ENCODE measurements around the gene PHACTR3. TPM values are rescaled to one million over a fixed set of nuclear protein-coding genes. Genes with fewer than 3 reads are reported as not detected.

Gene PHACTR3
- total RNA-seq, 2 donors from 2014 or later = 0.52 TPM; not detected in 1

DNA sequence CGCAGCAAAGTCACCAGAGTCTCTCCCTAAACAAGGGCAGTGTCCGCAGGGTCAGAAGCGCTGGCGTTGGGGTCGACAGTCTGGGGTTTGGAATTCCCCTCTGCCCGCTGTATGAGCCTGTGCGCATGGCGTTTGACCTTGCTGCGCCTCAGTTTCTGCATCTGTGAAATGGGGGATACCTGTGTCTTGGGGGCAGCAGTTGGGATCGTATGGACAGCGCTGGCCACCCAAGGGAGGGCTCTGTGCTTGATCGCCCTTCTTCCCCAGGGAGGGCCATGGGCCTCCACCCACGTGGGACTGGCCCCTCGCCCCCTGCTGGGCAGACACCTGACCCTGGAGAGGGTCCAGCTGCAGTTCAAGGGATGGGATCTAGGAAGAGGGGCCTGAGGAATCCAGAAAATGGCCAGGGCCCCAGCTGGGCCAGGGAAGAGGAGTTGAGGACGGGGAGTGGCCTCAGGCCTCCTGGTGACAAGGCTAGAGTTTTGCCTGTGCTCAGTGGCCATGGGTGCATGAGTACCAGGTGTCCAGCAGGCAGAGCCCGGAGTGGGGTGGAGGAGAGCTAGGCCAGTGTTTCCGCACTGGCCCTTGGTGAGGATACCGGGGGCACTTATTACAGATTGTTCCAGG is 26.4 kb upstream of the PHACTR3 start:
- Mint-ChIP-seq H3K27ac (no peak overlapping the region), H3K4me1 (peaks cover 3% of the 10 kb centered on the region)

DNA sequence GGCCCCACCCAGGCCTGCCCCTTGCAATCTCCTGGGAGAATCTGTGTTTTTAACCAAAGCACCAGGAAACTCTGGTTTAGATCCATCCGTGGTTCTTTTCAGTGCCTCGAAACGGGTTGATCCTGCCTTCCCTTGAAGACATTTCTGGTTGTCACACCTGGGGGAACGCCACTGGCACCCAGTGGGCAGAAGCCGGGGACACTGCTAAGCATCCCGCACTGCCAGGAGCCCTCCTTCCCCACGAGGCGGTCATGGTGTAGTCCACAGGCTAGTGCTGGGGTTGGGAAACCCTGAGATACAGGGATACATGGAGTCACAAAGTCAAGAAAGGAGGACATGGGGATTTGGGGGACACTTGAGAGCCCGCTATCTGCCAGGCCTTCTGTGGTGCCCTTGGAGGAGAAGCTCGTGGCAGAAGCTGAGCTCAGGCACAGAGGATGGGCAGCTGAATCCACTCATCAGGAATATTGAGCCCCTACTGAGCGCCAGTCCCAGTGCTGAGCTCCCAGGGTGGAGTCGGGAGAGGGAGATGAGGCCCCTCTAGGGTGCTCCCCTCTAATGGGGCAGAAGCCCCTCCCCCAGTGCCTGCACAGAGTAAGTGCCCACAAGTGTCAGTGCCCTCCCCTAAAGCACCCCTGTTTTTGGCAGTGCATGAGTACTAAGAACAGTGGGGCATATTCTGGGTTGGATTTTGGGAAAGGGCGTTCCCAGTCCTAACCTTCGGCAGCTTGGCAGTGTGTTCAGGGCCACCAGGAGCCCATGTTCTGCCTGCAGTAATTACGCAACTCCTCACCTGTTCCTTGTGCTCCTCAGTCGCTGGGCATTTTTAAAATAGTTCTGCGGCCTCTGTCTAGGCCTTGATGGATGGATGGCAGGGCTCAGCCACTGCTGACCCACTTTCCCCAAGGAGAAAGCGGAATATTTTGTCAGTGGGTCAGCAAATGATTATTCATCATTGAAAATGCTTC is 25.6 kb upstream of the PHACTR3 start:
- ATAC-seq = no peak
- Mint-ChIP-seq H3K27me3 (peaks cover 58% of the 10 kb centered on the region), H3K36me3 (ENCODE audit: low read depth) (peaks cover 2% of the 10 kb centered on the region), H3K27ac (no peak overlapping the region), H3K4me1 (peaks cover 3% of the 10 kb centered on the region), H3K4me3 (no peak overlapping the region)
- no peak for DNase-seq
- no peaks in the 10 kb centered on the region for H3K9me3 ChIP-seq (ENCODE audit: control insufficient read depth, low read length, poor library complexity, severe bottlenecking)

More for the DNA sequence above, 26.4 kb upstream of the PHACTR3 start:
- Mint-ChIP-seq H3K36me3 (ENCODE audit: low read depth) (peaks cover 2% of the 10 kb centered on the region), H3K27me3 (peaks cover 62% of the 10 kb centered on the region), H3K4me3 (no peak overlapping the region)
- DNase-seq (no peak), ATAC-seq (no peak)
- no peaks in the 10 kb centered on the region for H3K9me3 ChIP-seq (ENCODE audit: control insufficient read depth, low read length, poor library complexity, severe bottlenecking)

DNA sequence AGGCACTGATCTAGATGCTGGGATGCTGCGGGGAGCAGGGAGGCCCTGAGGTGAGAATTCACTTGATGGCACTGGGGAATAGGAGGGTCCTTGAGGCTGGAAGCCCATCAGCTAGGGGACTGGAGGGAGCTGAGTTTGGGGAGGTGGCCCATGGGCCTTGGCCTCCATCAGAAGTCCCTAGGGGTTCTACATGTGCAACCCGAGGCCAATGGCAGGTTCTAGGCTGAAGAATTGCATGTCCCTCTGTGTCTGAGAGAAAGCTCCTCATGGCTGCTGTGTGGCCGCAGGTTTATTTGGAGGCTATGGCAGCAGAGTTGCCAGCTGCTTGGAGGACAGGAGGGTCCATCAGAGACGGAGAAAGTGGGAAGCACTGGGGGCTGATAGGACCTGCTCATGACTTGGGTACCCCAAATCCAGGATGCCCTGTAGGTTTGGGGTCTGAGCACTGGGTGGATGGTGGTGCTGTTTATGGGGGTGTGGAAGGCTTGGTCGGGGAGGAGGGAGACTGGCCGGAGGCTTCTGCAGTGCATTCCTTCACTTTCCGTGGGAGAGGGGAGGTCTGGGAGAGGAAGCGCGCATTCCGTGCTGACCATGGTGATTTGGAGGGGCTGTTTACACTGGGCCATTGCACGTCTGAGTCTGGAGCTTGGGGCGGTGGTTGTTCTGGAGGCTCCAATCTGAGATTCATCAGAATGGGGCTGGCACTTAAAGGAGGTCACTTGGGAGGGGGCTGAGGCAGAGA is 24.8 kb upstream of the PHACTR3 start:
- peaks cover 55% of the 10 kb centered on the region for H3K27me3 Mint-ChIP-seq
- no peak overlapping the region for H3K4me3 Mint-ChIP-seq
- no peaks in the 10 kb centered on the region for H3K9me3 ChIP-seq (ENCODE audit: control insufficient read depth, low read length, poor library complexity, severe bottlenecking)
- DNase-seq = no peak
- H3K36me3 Mint-ChIP-seq (ENCODE audit: low read depth) = peaks cover 2% of the 10 kb centered on the region
- no peak overlapping the region for H3K27ac Mint-ChIP-seq
- ATAC-seq = no peak
- H3K4me1 Mint-ChIP-seq = peaks cover 3% of the 10 kb centered on the region

DNA sequence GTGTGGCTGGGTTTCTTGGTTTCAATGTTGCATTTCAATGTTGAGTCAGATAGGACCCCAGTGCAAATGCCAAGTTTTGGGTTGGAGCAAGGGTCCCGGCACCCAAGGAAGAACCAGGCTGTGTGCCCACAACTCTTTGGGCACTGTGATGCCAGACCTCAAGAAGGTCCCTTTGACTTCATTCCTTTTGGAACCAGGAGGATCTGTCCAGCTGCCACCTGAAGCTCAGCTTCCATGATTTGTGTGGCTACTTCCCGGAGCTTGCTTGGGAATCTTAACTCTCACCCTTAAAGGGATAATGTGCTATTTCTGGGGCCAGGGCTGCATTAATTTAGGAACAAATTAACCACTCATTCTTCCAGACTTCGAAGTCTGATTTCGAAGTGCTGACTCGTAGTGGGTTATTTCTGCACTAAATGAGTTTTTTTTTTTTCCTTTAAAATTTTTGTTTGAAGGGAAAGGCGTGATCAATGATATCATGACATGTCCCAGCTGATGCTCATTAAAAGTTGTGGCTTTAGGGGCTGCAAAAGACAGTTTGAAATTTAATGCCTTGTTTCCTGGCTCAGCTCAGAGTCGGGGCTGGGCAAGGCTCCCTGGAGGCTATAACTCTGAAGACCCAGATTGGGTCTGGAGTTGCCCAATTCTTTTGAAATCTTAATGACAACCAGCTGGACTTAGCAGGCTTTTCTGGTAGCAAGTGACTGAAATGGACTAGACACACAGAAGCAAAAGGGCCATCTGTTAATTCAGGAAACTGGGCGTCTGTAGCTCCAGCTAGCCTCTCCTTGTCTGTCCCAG is 24.0 kb upstream of the PHACTR3 start:
- H3K27me3 Mint-ChIP-seq = peaks cover 48% of the 10 kb centered on the region

DNA sequence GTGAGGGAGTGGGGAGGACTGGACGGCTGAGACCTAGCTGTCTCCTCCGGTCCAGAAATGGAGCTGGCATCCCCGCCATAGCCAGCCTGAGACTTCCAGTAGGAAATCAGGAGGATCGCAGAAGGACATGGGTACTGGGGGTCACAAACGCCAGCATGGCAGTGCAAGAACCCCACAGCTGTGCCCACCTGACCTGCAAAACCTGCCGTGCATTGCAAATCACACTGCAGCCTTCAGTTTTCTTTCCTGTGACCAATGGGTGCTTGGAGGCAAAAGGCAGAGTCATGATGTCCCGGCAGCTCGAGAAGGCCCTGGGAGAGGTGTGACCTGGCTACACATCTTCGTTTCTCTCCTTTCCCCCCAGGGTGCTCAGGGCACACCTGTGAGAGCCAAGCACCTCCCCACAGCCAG is 23.3 kb upstream of the PHACTR3 start:
- peaks cover 2% of the 10 kb centered on the region for H3K36me3 Mint-ChIP-seq (ENCODE audit: low read depth)
- peaks cover 3% of the 10 kb centered on the region for H3K4me1 Mint-ChIP-seq
- H3K4me3 Mint-ChIP-seq = no peak overlapping the region
- peaks cover 41% of the 10 kb centered on the region for H3K27me3 Mint-ChIP-seq
- H3K9me3 ChIP-seq (ENCODE audit: control insufficient read depth, low read length, poor library complexity, severe bottlenecking) = no peaks in the 10 kb centered on the region
- ATAC-seq (no peak), DNase-seq (no peak)
- no peak overlapping the region for H3K27ac Mint-ChIP-seq

More for the DNA sequence above, 24.0 kb upstream of the PHACTR3 start:
- Mint-ChIP-seq H3K36me3 (ENCODE audit: low read depth) (peaks cover 2% of the 10 kb centered on the region), H3K4me3 (no peak overlapping the region), H3K27ac (no peak overlapping the region), H3K4me1 (peaks cover 3% of the 10 kb centered on the region)
- ATAC-seq = no peak
- H3K9me3 ChIP-seq (ENCODE audit: control insufficient read depth, low read length, poor library complexity, severe bottlenecking) = no peaks in the 10 kb centered on the region
- DNase-seq = no peak

DNA sequence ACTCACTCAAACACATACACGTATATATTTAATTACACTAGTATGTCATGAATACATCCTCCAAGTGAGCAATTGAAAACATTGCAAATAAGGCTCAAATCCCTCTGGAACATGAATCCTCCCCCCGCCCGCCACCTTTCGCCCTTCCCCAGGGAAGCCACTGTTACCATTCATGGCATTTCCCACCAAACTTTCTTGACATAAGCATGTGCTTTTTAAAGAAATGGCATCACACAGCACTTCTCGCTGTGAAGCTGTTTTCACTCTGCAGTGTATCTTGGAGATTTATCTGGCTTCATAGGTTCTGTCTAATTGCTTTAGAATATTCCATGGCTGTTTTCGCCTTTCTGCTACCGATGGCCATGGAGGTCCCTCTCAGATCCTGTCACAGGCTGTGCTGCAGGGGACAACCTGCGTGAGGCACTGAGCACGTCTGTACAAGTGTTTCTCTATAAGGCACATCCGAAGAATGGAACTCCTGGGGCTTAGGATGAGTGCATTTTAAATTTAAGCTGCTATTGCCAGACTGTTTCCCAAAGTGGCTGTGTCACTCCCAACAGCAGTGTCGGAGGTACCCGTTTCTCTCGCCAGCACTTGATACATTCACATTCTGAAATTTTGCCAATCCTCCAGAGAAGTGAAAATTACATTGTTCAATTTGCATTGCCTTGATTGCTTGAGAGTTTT is 22.2 kb upstream of the PHACTR3 start:
- ATAC-seq = no peak
- Mint-ChIP-seq H3K4me1 (peaks cover 3% of the 10 kb centered on the region), H3K27ac (no peak overlapping the region), H3K4me3 (no peak overlapping the region), H3K27me3 (peaks cover 37% of the 10 kb centered on the region), H3K36me3 (ENCODE audit: low read depth) (peaks cover 2% of the 10 kb centered on the region)
- no peaks in the 10 kb centered on the region for H3K9me3 ChIP-seq (ENCODE audit: control insufficient read depth, low read length, poor library complexity, severe bottlenecking)
- DNase-seq = no peak

DNA sequence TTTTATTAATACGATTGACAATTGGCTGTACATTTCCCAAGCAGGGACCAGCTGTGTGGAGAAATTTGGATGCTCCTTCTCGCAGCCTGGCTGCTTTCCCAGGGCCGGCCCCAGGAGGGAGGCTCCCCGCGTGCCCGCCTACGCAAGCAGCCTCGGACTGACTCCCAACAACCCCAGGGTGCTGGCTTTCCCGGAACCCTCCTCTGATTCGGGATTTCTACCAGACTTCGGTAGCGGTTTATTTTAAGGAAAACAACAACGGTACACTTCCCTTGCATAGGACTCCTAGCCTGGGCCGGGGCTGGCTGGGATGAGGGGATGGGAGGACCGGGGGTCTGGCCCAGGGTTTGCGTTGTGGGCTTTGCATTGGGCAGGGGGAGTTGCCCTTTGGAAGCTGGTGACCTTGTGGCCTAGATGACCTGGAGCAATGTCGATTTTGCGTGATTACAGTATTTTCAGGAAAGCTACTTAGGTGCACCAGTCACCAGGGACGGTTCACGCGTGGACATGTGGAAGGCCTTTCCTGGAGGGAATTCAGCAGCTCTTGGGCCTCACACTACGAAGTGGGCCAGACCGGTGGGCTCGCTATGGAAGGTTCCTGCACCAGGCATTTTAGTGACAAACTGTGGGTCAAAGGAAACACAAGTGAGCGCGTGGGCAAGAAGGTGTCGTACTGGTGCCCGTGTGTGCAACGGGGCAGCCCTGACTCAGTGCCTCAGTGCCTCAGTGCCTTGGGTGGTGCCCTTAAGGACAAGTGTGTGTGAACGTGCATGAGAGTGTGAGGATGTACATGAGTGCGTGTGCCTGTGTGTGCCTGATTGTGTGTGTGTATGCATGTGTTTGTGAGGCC is 20.7 kb upstream of the PHACTR3 start:
- Mint-ChIP-seq H3K4me3 (no peak overlapping the region), H3K27me3 (peaks cover 29% of the 10 kb centered on the region), H3K36me3 (ENCODE audit: low read depth) (no peaks in the 10 kb centered on the region), H3K4me1 (peaks cover 3% of the 10 kb centered on the region), H3K27ac (no peak overlapping the region)
- no peak for DNase-seq
- no peaks in the 10 kb centered on the region for H3K9me3 ChIP-seq (ENCODE audit: control insufficient read depth, low read length, poor library complexity, severe bottlenecking)
- no peak for ATAC-seq

DNA sequence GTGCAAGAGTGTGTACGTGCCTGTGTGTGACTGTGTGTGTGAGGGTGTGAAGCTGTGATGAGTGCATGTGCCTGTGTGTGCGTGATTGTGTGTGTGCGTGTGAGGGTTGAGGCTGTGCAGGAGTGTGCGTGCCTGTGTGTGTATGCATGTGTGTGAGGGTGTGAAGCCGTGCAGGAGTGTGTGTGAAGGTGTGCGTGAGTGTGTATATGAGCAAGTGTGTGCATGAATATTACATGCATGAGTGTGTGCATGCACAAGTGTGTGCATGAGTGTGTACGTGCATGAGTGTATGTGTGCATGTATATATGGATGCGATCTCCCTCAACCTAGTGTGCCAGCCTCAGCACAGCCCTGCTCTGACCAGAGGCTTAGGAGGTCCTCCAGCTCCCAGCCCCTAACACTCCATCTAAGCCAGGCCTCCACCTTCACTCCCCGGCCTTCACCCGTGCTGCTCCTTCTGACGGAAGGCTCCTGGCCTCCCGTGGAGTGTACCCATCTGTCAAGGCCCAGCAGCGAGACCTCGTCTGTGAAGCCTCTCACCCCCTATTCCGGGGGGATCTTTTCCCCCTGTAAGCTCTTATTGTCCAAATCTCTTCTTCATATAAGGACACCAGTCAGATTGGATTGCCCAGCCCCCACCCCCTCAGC is 19.9 kb upstream of the PHACTR3 start:
- Mint-ChIP-seq H3K4me3 (no peak overlapping the region), H3K27ac (no peak overlapping the region), H3K4me1 (peaks cover 3% of the 10 kb centered on the region), H3K27me3 (peaks cover 22% of the 10 kb centered on the region), H3K36me3 (ENCODE audit: low read depth) (no peaks in the 10 kb centered on the region)
- H3K9me3 ChIP-seq (ENCODE audit: control insufficient read depth, low read length, poor library complexity, severe bottlenecking) = no peaks in the 10 kb centered on the region
- ATAC-seq (no peak), DNase-seq (no peak)

DNA sequence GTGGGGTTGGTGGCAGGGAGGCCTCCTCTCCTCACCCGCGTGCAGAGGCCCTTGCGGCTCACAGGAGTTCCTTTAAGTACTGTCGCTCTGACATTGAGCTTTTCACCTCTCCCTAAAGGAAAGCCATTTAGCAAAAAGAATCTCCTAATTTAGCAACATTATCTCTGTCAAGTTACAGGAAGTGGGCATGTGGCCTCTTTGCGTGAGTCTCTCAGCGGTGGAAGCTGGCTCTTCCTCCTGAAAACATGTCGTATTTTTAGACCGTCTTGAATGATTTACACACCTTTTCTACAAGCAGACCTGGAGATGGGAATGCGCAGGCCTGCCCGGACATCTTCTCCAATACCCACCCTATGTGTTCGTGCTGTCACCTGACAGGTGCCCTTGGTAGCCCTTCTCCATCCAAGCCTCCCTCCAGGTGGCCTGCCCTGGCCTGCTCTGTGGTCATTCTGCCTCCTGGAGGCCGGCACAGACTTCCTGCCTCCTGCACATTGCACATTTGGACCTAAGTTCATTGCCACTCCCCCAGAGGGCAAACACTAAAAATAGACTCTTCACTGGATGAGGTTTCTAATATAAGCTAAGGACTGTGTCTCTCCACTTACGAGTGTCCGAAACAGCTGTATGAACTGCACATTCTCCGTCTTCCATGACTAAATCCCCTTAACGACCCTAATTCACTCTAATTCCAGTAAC is 18.5 kb upstream of the PHACTR3 start:
- Mint-ChIP-seq H3K27me3 (peaks cover 21% of the 10 kb centered on the region), H3K36me3 (ENCODE audit: low read depth) (no peaks in the 10 kb centered on the region), H3K27ac (no peak overlapping the region), H3K4me1 (peaks cover 5% of the 10 kb centered on the region), H3K4me3 (no peak overlapping the region)
- DNase-seq = no peak
- H3K9me3 ChIP-seq (ENCODE audit: control insufficient read depth, low read length, poor library complexity, severe bottlenecking) = no peaks in the 10 kb centered on the region
- ATAC-seq = no peak

DNA sequence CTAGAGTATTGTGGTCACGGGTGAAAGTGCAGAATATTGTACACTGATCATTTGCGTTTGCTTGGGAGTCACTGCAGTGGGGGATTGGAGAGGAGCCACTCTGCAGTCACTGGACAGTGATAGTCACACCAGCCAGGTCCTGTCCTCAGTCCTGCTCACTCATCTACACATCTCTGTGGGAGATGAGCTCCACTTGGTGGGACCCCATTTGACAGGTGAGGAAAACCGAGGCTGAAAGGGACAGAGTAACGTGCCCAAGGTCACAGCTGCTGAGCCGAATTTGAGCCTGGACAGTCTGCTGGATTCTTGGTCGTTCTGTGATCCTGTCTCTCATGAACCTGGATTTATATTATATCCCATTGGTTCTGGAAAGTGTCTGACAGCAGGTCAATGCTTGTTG is 17.7 kb upstream of the PHACTR3 start:
- no peak overlapping the region for H3K4me3 Mint-ChIP-seq
- H3K27me3 Mint-ChIP-seq = peaks cover 23% of the 10 kb centered on the region
- peaks cover 5% of the 10 kb centered on the region for H3K4me1 Mint-ChIP-seq
- no peak overlapping the region for H3K27ac Mint-ChIP-seq
- DNase-seq = no peak
- no peak for ATAC-seq
- H3K36me3 Mint-ChIP-seq (ENCODE audit: low read depth) = no peaks in the 10 kb centered on the region
- H3K9me3 ChIP-seq (ENCODE audit: control insufficient read depth, low read length, poor library complexity, severe bottlenecking) = no peaks in the 10 kb centered on the region

DNA sequence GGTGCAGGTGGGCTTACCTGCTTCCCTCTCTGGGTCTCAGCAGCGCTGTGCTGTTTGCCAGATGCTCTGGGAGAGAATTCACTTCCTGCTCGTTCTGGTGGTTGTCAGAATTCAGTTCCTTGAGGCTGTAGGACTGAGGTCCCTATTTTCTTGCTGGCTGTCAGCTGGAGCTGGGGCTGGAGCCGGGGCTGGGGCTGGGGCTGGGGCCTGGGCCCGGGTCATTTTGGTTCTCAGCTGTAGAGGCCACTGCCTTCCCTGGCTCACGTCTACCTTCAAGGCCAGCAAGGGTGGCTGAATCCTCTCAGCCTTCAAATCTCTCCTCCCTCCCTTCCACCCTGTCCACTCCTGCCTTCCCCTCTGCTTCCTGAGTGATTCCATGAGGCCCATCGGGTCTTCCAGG is 16.8 kb upstream of the PHACTR3 start:
- Mint-ChIP-seq H3K4me1 (peaks cover 5% of the 10 kb centered on the region), H3K27me3 (peaks cover 28% of the 10 kb centered on the region), H3K27ac (no peak overlapping the region), H3K4me3 (no peak overlapping the region), H3K36me3 (ENCODE audit: low read depth) (no peaks in the 10 kb centered on the region)
- no peak for DNase-seq
- ATAC-seq = no peak
- no peaks in the 10 kb centered on the region for H3K9me3 ChIP-seq (ENCODE audit: control insufficient read depth, low read length, poor library complexity, severe bottlenecking)

Data from T-helper 17 cell (primary cell).